Measurements from ENCODE around the gene SMPD2.

SMPD2 gene

GRCh38 chr6:109411034-109411433, 29.5 kb upstream of the SMPD2 start:
- peaks cover 0 to 2% (median 0%) of the 10 kb centered on the region in 4 experiments for H3K36me3 ChIP-seq (ENCODE audit: control insufficient read depth in 4 of 4, insufficient read depth in 4 of 4, low read length in 3 of 4)
- H3K27me3 ChIP-seq (replicated peaks in 2 of 5; ENCODE audit: control insufficient read depth in 4 of 5, insufficient read depth in 5 of 5, low read length in 4 of 5), result no peaks in the 10 kb centered on the region
- no peak overlapping the region for H3K4me3 ChIP-seq (ENCODE audit: control insufficient read depth in 1 of 7, extremely low read depth in 1 of 7, insufficient read depth in 4 of 7, low read depth in 2 of 7, low read length in 6 of 7)
- no peaks in the 10 kb centered on the region for H3K9me3 ChIP-seq (ENCODE audit: control extremely low read depth in 1 of 5, control insufficient read depth in 4 of 5, insufficient read depth in 2 of 5, low read depth in 1 of 5, low read length in 4 of 5)
- no peak overlapping the region for H3K27ac ChIP-seq (ENCODE audit: insufficient read depth in 1 of 2, low read depth in 1 of 2, low read length in 2 of 2, poor library complexity in 1 of 2, severe bottlenecking in 2 of 2)
- DNase-seq, result no peak
- H3K4me1 ChIP-seq (ENCODE audit: control extremely low read depth in 1 of 4, control insufficient read depth in 4 of 4, insufficient read depth in 4 of 4, low read length in 3 of 4), result no peaks in the 10 kb centered on the region
- 88% methylated on average over 1 of the region's 2 CpGs for WGBS (ENCODE audit: insufficient coverage)
- ChIA-PET POLR2A (no interaction called here), CTCF (interaction anchor here (0.6 to 1.8 kb wide), 4 partner anchors 11 to 308 kb away, joined by 3 to 6 read pairs (median 5); partner anchors contain the start of genes PPIL6 and SMPD2)

- CTCF ChIA-PET, result no interaction called here
- Histone ChIP-seq H3K36me3 (ENCODE audit: control insufficient read depth in 4 of 4, insufficient read depth in 4 of 4, low read length in 3 of 4) (peaks cover 0 to 2% (median 0%) of the 10 kb centered on the region in 4 experiments), H3K4me3 (ENCODE audit: control insufficient read depth in 1 of 7, extremely low read depth in 1 of 7, insufficient read depth in 4 of 7, low read depth in 2 of 7, low read length in 6 of 7) (no peak overlapping the region), H3K4me1 (ENCODE audit: control extremely low read depth in 1 of 4, control insufficient read depth in 4 of 4, insufficient read depth in 4 of 4, low read length in 3 of 4) (peaks cover 0 to 3% (median 0%) of the 10 kb centered on the region in 4 experiments), H3K9me3 (ENCODE audit: control extremely low read depth in 1 of 5, control insufficient read depth in 4 of 5, insufficient read depth in 2 of 5, low read depth in 1 of 5, low read length in 4 of 5) (no peaks in the 10 kb centered on the region), H3K27ac (ENCODE audit: insufficient read depth in 1 of 2, low read depth in 1 of 2, low read length in 2 of 2, poor library complexity in 1 of 2, severe bottlenecking in 2 of 2) (no peak overlapping the region), H3K27me3 (replicated peaks in 2 of 5; ENCODE audit: control insufficient read depth in 4 of 5, insufficient read depth in 5 of 5, low read length in 4 of 5) (no peaks in the 10 kb centered on the region)
- POLR2A ChIA-PET, result interaction anchor here (0.8 kb wide), 1 partner anchor 235 kb away, joined by 3 read pairs; no protein-coding TSS in a partner anchor
- WGBS (ENCODE audit: insufficient coverage), result 97% methylated on average over 3 of the region's 4 CpGs
- no peak for DNase-seq
Measured at GRCh38 chr6:109417646-109418045, 22.9 kb upstream of the SMPD2 start.

GRCh38 chr6:109420751-109421150, 19.8 kb upstream of the SMPD2 start:
- Histone ChIP-seq H3K36me3 (ENCODE audit: control insufficient read depth in 4 of 4, insufficient read depth in 4 of 4, low read length in 3 of 4) (no peaks in the 10 kb centered on the region), H3K27ac (ENCODE audit: insufficient read depth in 1 of 2, low read depth in 1 of 2, low read length in 2 of 2, poor library complexity in 1 of 2, severe bottlenecking in 2 of 2) (no peak overlapping the region), H3K9me3 (ENCODE audit: control extremely low read depth in 1 of 5, control insufficient read depth in 4 of 5, insufficient read depth in 2 of 5, low read depth in 1 of 5, low read length in 4 of 5) (no peaks in the 10 kb centered on the region), H3K27me3 (replicated peaks in 2 of 5; ENCODE audit: control insufficient read depth in 4 of 5, insufficient read depth in 5 of 5, low read length in 4 of 5) (no peaks in the 10 kb centered on the region), H3K4me3 (ENCODE audit: control insufficient read depth in 1 of 7, extremely low read depth in 1 of 7, insufficient read depth in 4 of 7, low read depth in 2 of 7, low read length in 6 of 7) (no peak overlapping the region), H3K4me1 (ENCODE audit: control extremely low read depth in 1 of 4, control insufficient read depth in 4 of 4, insufficient read depth in 4 of 4, low read length in 3 of 4) (peaks cover 0 to 3% (median 0%) of the 10 kb centered on the region in 4 experiments)
- CTCF ChIA-PET, result interaction anchor here (0.7 to 0.9 kb wide), 3 partner anchors 9 to 23 kb away, joined by 3 to 4 read pairs (median 4); no protein-coding TSS in a partner anchor
- DNase-seq, result peak in 2 of 3 donors; percentile 64 to 70
- POLR2A ChIA-PET, result no interaction called here
- 67% methylated on average over 1 of the region's 1 CpG for WGBS (ENCODE audit: insufficient coverage)

GRCh38 chr6:109421184-109421583, 19.3 kb upstream of the SMPD2 start:
- peaks cover 0 to 3% (median 0%) of the 10 kb centered on the region in 4 experiments for H3K4me1 ChIP-seq (ENCODE audit: control extremely low read depth in 1 of 4, control insufficient read depth in 4 of 4, insufficient read depth in 4 of 4, low read length in 3 of 4)
- no peak overlapping the region for H3K27ac ChIP-seq (ENCODE audit: insufficient read depth in 1 of 2, low read depth in 1 of 2, low read length in 2 of 2, poor library complexity in 1 of 2, severe bottlenecking in 2 of 2)
- ChIA-PET CTCF (interaction anchor here (0.9 to 1.5 kb wide), 3 partner anchors 9 to 24 kb away, joined by 3 to 6 read pairs (median 4); no protein-coding TSS in a partner anchor), POLR2A (no interaction called here)
- H3K27me3 ChIP-seq (replicated peaks in 2 of 5; ENCODE audit: control insufficient read depth in 4 of 5, insufficient read depth in 5 of 5, low read length in 4 of 5), result no peaks in the 10 kb centered on the region
- H3K9me3 ChIP-seq (ENCODE audit: control extremely low read depth in 1 of 5, control insufficient read depth in 4 of 5, insufficient read depth in 2 of 5, low read depth in 1 of 5, low read length in 4 of 5), result no peaks in the 10 kb centered on the region
- H3K36me3 ChIP-seq (ENCODE audit: control insufficient read depth in 4 of 4, insufficient read depth in 4 of 4, low read length in 3 of 4), result no peaks in the 10 kb centered on the region
- no peak for DNase-seq
- WGBS (ENCODE audit: insufficient coverage), result no CpG with 5 or more reads among the region's 1 CpG
- H3K4me3 ChIP-seq (ENCODE audit: control insufficient read depth in 1 of 7, extremely low read depth in 1 of 7, insufficient read depth in 4 of 7, low read depth in 2 of 7, low read length in 6 of 7), result no peak overlapping the region

- Histone ChIP-seq H3K27me3 (replicated peaks in 2 of 5; ENCODE audit: control insufficient read depth in 4 of 5, insufficient read depth in 5 of 5, low read length in 4 of 5) (no peaks in the 10 kb centered on the region), H3K9me3 (ENCODE audit: control extremely low read depth in 1 of 5, control insufficient read depth in 4 of 5, insufficient read depth in 2 of 5, low read depth in 1 of 5, low read length in 4 of 5) (no peaks in the 10 kb centered on the region), H3K36me3 (ENCODE audit: control insufficient read depth in 4 of 4, insufficient read depth in 4 of 4, low read length in 3 of 4) (no peaks in the 10 kb centered on the region), H3K27ac (ENCODE audit: insufficient read depth in 1 of 2, low read depth in 1 of 2, low read length in 2 of 2, poor library complexity in 1 of 2, severe bottlenecking in 2 of 2) (no peak overlapping the region), H3K4me3 (ENCODE audit: control insufficient read depth in 1 of 7, extremely low read depth in 1 of 7, insufficient read depth in 4 of 7, low read depth in 2 of 7, low read length in 6 of 7) (no peak overlapping the region), H3K4me1 (ENCODE audit: control extremely low read depth in 1 of 4, control insufficient read depth in 4 of 4, insufficient read depth in 4 of 4, low read length in 3 of 4) (peaks cover 0 to 3% (median 0%) of the 10 kb centered on the region in 4 experiments)
- CTCF ChIA-PET, result no interaction called here
- WGBS (ENCODE audit: insufficient coverage), result 100% methylated on average over 1 of the region's 2 CpGs
- DNase-seq, result no peak
- POLR2A ChIA-PET, result no interaction called here
Measured at GRCh38 chr6:109424946-109425345, 15.6 kb upstream of the SMPD2 start.

- Histone ChIP-seq H3K27me3 (replicated peaks in 2 of 5; ENCODE audit: control insufficient read depth in 4 of 5, insufficient read depth in 5 of 5, low read length in 4 of 5) (no peaks in the 10 kb centered on the region), H3K9me3 (ENCODE audit: control extremely low read depth in 1 of 5, control insufficient read depth in 4 of 5, insufficient read depth in 2 of 5, low read depth in 1 of 5, low read length in 4 of 5) (no peaks in the 10 kb centered on the region), H3K36me3 (ENCODE audit: control insufficient read depth in 4 of 4, insufficient read depth in 4 of 4, low read length in 3 of 4) (no peaks in the 10 kb centered on the region), H3K4me1 (ENCODE audit: control extremely low read depth in 1 of 4, control insufficient read depth in 4 of 4, insufficient read depth in 4 of 4, low read length in 3 of 4) (peaks cover 0 to 4% (median 0%) of the 10 kb centered on the region in 4 experiments), H3K4me3 (ENCODE audit: control insufficient read depth in 1 of 7, extremely low read depth in 1 of 7, insufficient read depth in 4 of 7, low read depth in 2 of 7, low read length in 6 of 7) (no peak overlapping the region), H3K27ac (ENCODE audit: insufficient read depth in 1 of 2, low read depth in 1 of 2, low read length in 2 of 2, poor library complexity in 1 of 2, severe bottlenecking in 2 of 2) (no peak overlapping the region)
- ChIA-PET CTCF (interaction anchor here (0.6 kb wide), 1 partner anchor 166 kb away, joined by 3 read pairs; no protein-coding TSS in a partner anchor), POLR2A (interaction anchor here (0.6 kb wide), 1 partner anchor 32 kb away, joined by 3 read pairs; no protein-coding TSS in a partner anchor)
- DNase-seq, result no peak
- 95% methylated on average over 2 of the region's 7 CpGs for WGBS (ENCODE audit: insufficient coverage)
Measured at GRCh38 chr6:109428889-109429477, 11.5 kb upstream of the SMPD2 start.

GRCh38 chr6:109429496-109429895, 11.0 kb upstream of the SMPD2 start:
- POLR2A ChIA-PET, result interaction anchor here (0.5 kb wide), 1 partner anchor 562 kb away, joined by 3 read pairs; no protein-coding TSS in a partner anchor
- no peaks in the 10 kb centered on the region for H3K9me3 ChIP-seq (ENCODE audit: control extremely low read depth in 1 of 5, control insufficient read depth in 4 of 5, insufficient read depth in 2 of 5, low read depth in 1 of 5, low read length in 4 of 5)
- H3K27me3 ChIP-seq (replicated peaks in 2 of 5; ENCODE audit: control insufficient read depth in 4 of 5, insufficient read depth in 5 of 5, low read length in 4 of 5), result no peaks in the 10 kb centered on the region
- H3K4me3 ChIP-seq (ENCODE audit: control insufficient read depth in 1 of 7, extremely low read depth in 1 of 7, insufficient read depth in 4 of 7, low read depth in 2 of 7, low read length in 6 of 7), result no peak overlapping the region
- no peak overlapping the region for H3K27ac ChIP-seq (ENCODE audit: insufficient read depth in 1 of 2, low read depth in 1 of 2, low read length in 2 of 2, poor library complexity in 1 of 2, severe bottlenecking in 2 of 2)
- peaks cover 0 to 4% (median 0%) of the 10 kb centered on the region in 4 experiments for H3K4me1 ChIP-seq (ENCODE audit: control extremely low read depth in 1 of 4, control insufficient read depth in 4 of 4, insufficient read depth in 4 of 4, low read length in 3 of 4)
- 97% methylated on average over 3 of the region's 3 CpGs for WGBS (ENCODE audit: insufficient coverage)
- H3K36me3 ChIP-seq (ENCODE audit: control insufficient read depth in 4 of 4, insufficient read depth in 4 of 4, low read length in 3 of 4), result no peaks in the 10 kb centered on the region
- no peak for DNase-seq
- CTCF ChIA-PET, result interaction anchor here (1.3 kb wide), 1 partner anchor 33 kb away, joined by 5 read pairs; no protein-coding TSS in a partner anchor

Data from common myeloid progenitor, CD34-positive (primary cell).